ENCODE measurements around the gene FGF9. TPM values are rescaled to one million over a fixed set of nuclear protein-coding genes. Genes with fewer than 3 reads are reported as not detected.

Gene FGF9
- total and polyA plus RNA-seq, 10 of the 15 experiments (the other 5 are each of a cell fraction or from before 2014, with no cell fraction given): 0.05 to 1.5 (median 0.83) TPM

DNA sequence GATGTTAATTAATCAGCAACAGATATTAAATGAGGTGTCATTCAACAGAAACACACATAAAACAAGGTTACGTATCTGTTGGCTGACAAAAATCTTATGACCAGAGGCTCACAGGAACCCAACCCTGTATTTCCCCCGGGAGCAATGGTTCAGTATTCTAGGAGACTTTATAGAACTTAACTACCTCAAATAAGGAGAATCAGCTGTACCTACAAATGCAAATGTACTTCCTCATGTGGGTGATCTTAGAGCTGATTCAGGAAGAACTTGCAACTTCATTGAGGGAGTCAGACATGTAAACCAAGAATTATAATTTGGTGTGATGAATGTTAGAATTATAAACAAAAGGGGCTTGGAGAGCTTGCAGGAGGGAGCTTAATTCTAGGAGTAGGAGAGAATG is 20.1 kb downstream of the FGF9 start (continued):
- TF ChIP-seq ZNF217 (IDR thresholded peaks at IDR 0.05) (no peak), NRF1 (conservative IDR thresholded peaks at IDR 0.05; ENCODE audit: low read depth, low read length) (no peak), POLR2AphosphoS5 (IDR thresholded peaks at IDR 0.05; ENCODE audit: low read length) (no peak), RCOR1 (conservative IDR thresholded peaks at IDR 0.05; ENCODE audit: low read depth, low read length) (no peak), IKZF2 (IDR thresholded peaks at IDR 0.05) (no peak)

- H4K20me1 ChIP-seq (ENCODE audit: control insufficient read depth, insufficient read depth): no peaks in the 10 kb centered on the region
- intact Hi-C loops (cut with micrococcal nuclease; ENCODE audit: unreplicated experiment): no loop called here
- H3K4me1 ChIP-seq (ENCODE audit: control insufficient read depth, insufficient read depth, low read length): peaks cover under 1% of the 10 kb centered on the region; the same call in 1 of the 2 replicates
- no peak overlapping the region for H3K4me3 ChIP-seq
- no peaks in the 10 kb centered on the region; a peak in 1 of 4 replicates for H3K27me3 ChIP-seq (replicated peaks in 1 of 2; ENCODE audit: control insufficient read depth in 2 of 2, insufficient read depth in 2 of 2, low read length in 1 of 2)
- no peaks in the 10 kb centered on the region for H3K79me2 ChIP-seq (ENCODE audit: control insufficient read depth, insufficient read depth, low read length)
- H3K9me3 ChIP-seq (replicated peaks; ENCODE audit: control insufficient read depth, insufficient read depth, low read length): no peaks in the 10 kb centered on the region
- no peak overlapping the region for H3K27ac ChIP-seq (ENCODE audit: control insufficient read depth, insufficient read depth)
- 44% methylated on average over 10 of the region's 10 CpGs for WGBS (ENCODE audit: insufficient coverage, insufficient replicate concordance, low lambda C conversion rate, missing lambda C conversion rate)
- ChIA-PET RAD21 (ENCODE audit: unreplicated experiment) (no interaction called here), POLR2A (no interaction called here), SMC1A (ENCODE audit: uncharacterized antibody, unreplicated experiment) (no interaction called here), CTCF (interaction anchor here (0.5 to 1.1 kb wide), 2 partner anchors 54 to 1380 kb away, joined by 3 read pairs; no protein-coding TSS in a partner anchor)
- no peak overlapping the region for H3K9ac ChIP-seq (ENCODE audit: control insufficient read depth, insufficient read depth, low read length)
- FAIRE-seq: no peak
- BruUV-seq (replicated peaks): no TSS peak
- TF ChIP-seq EGR1 (IDR thresholded peaks at IDR 0.05; ENCODE audit: borderline replicate concordance in 1 of 2, low read depth in 2 of 2, low read length in 2 of 2) (no peak), ELK1 (IDR thresholded peaks at IDR 0.05; ENCODE audit: low read depth, low read length) (no peak), BCL11A (IDR thresholded peaks at IDR 0.05; ENCODE audit: low read depth, low read length) (no peak)
- H2AFZ ChIP-seq (ENCODE audit: control insufficient read depth, low read depth, low read length): no peak overlapping the region
- ATAC-seq: no peak
- in situ Hi-C loops (cut with MboI): no loop called here
- no peaks in the 10 kb centered on the region for H3K36me3 ChIP-seq (ENCODE audit: control insufficient read depth in 2 of 2, insufficient read depth in 2 of 2, low read length in 1 of 2)
- DNase-seq (ENCODE audit: low read depth, low spot score): no peak
- H3K4me2 ChIP-seq (ENCODE audit: control insufficient read depth, insufficient read depth): no peak overlapping the region
Observed at GRCh38 chr13:21691500-21691899, 20.6 kb downstream of the FGF9 start.

Data from GM12878 (cell line).